K562 (cell line): ENCODE results near the gene TIMM10. TPM values are rescaled to one million over a fixed set of nuclear protein-coding genes. Genes with fewer than 3 reads are reported as not detected.
A peak's percentile ranks its signal among the peaks of the same experiment; 100 is the strongest.

Experiments
- CBFB ChIP-seq: sonication (generic); formaldehyde crosslinking; IDR thresholded peaks from 2 replicates; pipeline ENCODE4 v1.4.0; 2020; ENCODE audit warnings: mild to moderate bottlenecking, missing genetic modification reagents
- ELK3 ChIP-seq: fragments of 450-650 bp; formaldehyde crosslinking; IDR thresholded peaks from 2 replicates; pipeline ENCODE4 v1.4.0; 2020; ENCODE audit warnings: mild to moderate bottlenecking
- HLTF ChIP-seq: fragments of 450-650 bp; IDR thresholded peaks from 2 replicates; pipeline ENCODE4 v1.6.1; 2016
- HMBOX1 ChIP-seq: sonication (generic); IDR thresholded peaks from 2 replicates; pipeline ENCODE4 v1.6.1; 2016
- KLF13 ChIP-seq: fragments of 450-650 bp; IDR thresholded peaks from 2 replicates; pipeline ENCODE4 v1.6.1; 2016; ENCODE audit warnings: missing genetic modification characterization, low read depth, mild to moderate bottlenecking, missing compliant biosample characterization, moderate library complexity, borderline replicate concordance
- LARP7 ChIP-seq: fragments of 450-650 bp; IDR thresholded peaks from 2 replicates; pipeline ENCODE4 v1.6.1; 2016
- NCOA1 ChIP-seq: fragments of 450-650 bp; IDR thresholded peaks from 2 replicates; pipeline ENCODE4 v1.6.1; 2016; ENCODE audit warnings: low read depth
- NCOA2 ChIP-seq, 2 experiments: fragments of 450-650 bp; IDR thresholded peaks; 2 replicates each; pipeline ENCODE4 v1.6.1; 2018; ENCODE audit warnings: mild to moderate bottlenecking in 2 of 2, moderate library complexity in 1 of 2; ENCODE audit not compliant: partially characterized antibody in 2 of 2
- PCBP2 ChIP-seq: fragments of 200-400 bp; formaldehyde crosslinking; IDR thresholded peaks from 2 replicates; pipeline ENCODE4 v1.6.1; 2018; ENCODE audit warnings: low read length, low read depth, mild to moderate bottlenecking, moderate library complexity; ENCODE audit not compliant: poor library complexity, severe bottlenecking
- PML ChIP-seq: IDR thresholded peaks from 2 replicates; pipeline ENCODE4 v1.6.1; 2012; ENCODE audit warnings: low read length, inconsistent platforms
- RBM15 ChIP-seq: fragments of 200-400 bp; formaldehyde crosslinking; IDR thresholded peaks from 2 replicates; pipeline ENCODE4 v1.6.1; 2018; ENCODE audit warnings: mild to moderate bottlenecking, low read length, moderate library complexity; ENCODE audit not compliant: insufficient read depth
- SAP30 ChIP-seq: fragments of 200-600 bp; sonication (generic); IDR thresholded peaks from 2 replicates; pipeline ENCODE4 v1.6.1; 2012; ENCODE audit warnings: borderline replicate concordance, low read depth, mild to moderate bottlenecking, moderate library complexity, low read length, control low read depth, inconsistent platforms; ENCODE audit not compliant: insufficient read depth, poor library complexity, severe bottlenecking
- SIRT6 ChIP-seq: IDR thresholded peaks from one replicate; pipeline ENCODE4 v1.6.1; 2012; ENCODE audit warnings: low read depth, mild to moderate bottlenecking, control low read depth, inconsistent platforms, low read length, moderate library complexity
- SMARCC2 ChIP-seq: fragments of 450-650 bp; IDR thresholded peaks from 2 replicates; pipeline ENCODE4 v1.6.1; 2017; ENCODE audit warnings: antibody characterized with exemption, moderate library complexity, mild to moderate bottlenecking, low read depth
- SUPT5H ChIP-seq: fragments of 450-650 bp; IDR thresholded peaks from 2 replicates; pipeline ENCODE4 v1.6.1; 2016
- TFAP4 ChIP-seq: sonication (generic); formaldehyde crosslinking; IDR thresholded peaks from 2 replicates; pipeline ENCODE4 v1.8.0; 2022; ENCODE audit warnings: missing genetic modification reagents, mild to moderate bottlenecking, moderate library complexity, borderline replicate concordance
- TRIM24 ChIP-seq, 2 experiments: fragments of 450-650 bp; IDR thresholded peaks; 2 replicates each; pipeline ENCODE4 v1.6.1; 2016
- TRIM28 ChIP-seq: fragments of 450-650 bp; IDR thresholded peaks from 2 replicates; pipeline ENCODE4 v1.6.1; 2017
- ZNF197 ChIP-seq: fragments of 200-800 bp; sonication (Bioruptor generic); IDR thresholded peaks from 2 replicates; pipeline ENCODE4 v1.6.1; 2016; ENCODE audit warnings: low read depth, missing genetic modification characterization, missing compliant biosample characterization
- polyA plus RNA-seq, 8 experiments: library from polyadenylated mRNA; depleted of rRNA in 4 of 8; stranded (reverse) in 5 of 8; unstranded in 3 of 8; fragments of >200 nt; fragmentation: Nextera tagmentation in 2 of 8; fragmentation: Illumina TruSeq in 1 of 8; extraction: Ambion mirVana in 2 of 8; extraction: Trizol in 1 of 8; gene quantifications; 2 replicates each; pipeline versions ENCODE4 v1.2.1 to v1.2.3, GENCODE V29; 2011 to 2014; ENCODE audit warnings: inconsistent platforms in 1 of 8, missing spikeins in 1 of 8
- total RNA-seq, 7 experiments: library from RNA; depleted of rRNA in 6 of 7; stranded (reverse); fragments of >200 nt in 6 of 7; fragmentation: Illumina TruSeq in 2 of 7; extraction: Trizol in 2 of 7; gene quantifications; 2 replicates each; pipeline versions ENCODE4 v1.2.1 to v1.2.3, GENCODE V29; 2011 to 2021; ENCODE audit warnings: low replicate concordance in 1 of 7
- TF ChIP-seq, protein P1 (sequence below): fragments of 250-450 bp; sonication (Bioruptor Pico); IDR thresholded peaks from 2 replicates; pipeline ENCODE4 v1.5.0; 2020; ENCODE audit warnings: mild to moderate bottlenecking
- TF ChIP-seq, protein P2 (sequence below): sonication (generic); formaldehyde crosslinking; IDR thresholded peaks from 2 replicates; pipeline ENCODE4 v1.8.1; 2023; ENCODE audit warnings: mild to moderate bottlenecking, missing genetic modification reagents

TIMM10 gene
- total and polyA plus RNA-seq, 9 of the 15 experiments (the other 6 are each of a cell fraction or from before 2014, with no cell fraction given): 109 to 553 (median 172) TPM

DNA sequence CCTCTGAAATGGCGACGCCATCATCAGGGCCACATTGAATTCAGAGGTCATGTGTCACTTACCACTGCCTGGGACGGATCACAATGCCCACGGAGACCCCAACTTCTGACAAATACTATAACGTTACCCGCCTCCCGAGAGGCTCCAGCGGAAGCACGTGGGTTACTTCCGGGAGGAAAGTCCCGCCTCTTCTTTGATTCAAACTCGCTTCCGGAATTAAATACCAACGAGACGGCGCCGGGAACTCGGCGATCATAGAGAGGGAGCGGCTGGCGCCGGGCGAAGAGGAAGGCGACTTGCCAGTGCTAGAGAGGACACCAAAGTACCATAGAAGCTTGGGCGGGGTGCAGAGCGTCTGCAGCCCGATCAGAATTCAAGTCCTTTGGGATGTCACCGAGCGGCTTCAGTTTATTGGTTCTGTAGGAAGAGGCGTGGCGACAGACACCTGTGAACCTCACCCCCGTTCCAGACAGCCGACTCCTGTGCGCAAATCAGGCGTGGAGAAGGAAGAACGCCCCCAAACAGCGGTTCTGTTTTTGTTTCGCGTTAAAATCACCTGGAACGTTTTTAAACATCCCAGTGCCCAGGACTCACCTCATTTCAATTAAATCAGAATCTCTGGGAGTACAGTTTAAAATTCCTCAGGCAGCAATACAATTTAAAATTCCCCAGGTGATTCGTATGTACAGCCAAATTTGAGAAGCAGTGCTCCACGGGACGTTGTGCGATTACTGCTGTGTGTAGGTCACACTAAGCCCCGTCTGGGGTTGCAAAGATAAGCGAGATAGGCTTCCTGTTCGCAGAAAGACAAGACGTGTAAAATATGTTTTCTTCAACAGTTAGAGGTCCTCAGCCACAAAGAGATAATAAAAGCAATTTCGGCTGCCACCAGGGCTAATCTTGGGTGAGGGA lies at the start of gene TIMM10 (continued):
- peak; percentile 87 for TF ChIP-seq SMARCC2
- TF ChIP-seq HLTF: no peak
- TF ChIP-seq CBFB (CRISPR knock-in tag): no peak
- no peak for TF ChIP-seq ELK3 (CRISPR knock-in tag)
- TF ChIP-seq, protein P1, sequence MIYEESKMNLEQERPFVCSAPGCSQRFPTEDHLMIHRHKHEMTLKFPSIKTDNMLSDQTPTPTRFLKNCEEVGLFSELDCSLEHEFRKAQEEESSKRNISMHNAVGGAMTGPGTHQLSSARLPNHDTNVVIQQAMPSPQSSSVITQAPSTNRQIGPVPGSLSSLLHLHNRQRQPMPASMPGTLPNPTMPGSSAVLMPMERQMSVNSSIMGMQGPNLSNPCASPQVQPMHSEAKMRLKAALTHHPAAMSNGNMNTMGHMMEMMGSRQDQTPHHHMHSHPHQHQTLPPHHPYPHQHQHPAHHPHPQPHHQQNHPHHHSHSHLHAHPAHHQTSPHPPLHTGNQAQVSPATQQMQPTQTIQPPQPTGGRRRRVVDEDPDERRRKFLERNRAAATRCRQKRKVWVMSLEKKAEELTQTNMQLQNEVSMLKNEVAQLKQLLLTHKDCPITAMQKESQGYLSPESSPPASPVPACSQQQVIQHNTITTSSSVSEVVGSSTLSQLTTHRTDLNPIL: no peak
- no peak for TF ChIP-seq SIRT6
- peak; percentile 81 for TF ChIP-seq PML
- TF ChIP-seq KLF13 (tag): no peak
- peak; percentile 97 for TF ChIP-seq SAP30
- no peak for TF ChIP-seq PCBP2
- TF ChIP-seq ZNF197 (CRISPR knock-in tag): peak; percentile 81; the same call in 1 of the 2 replicates
- TF ChIP-seq NCOA1: peak; percentile 74
- no peak for TF ChIP-seq RBM15
- TF ChIP-seq HMBOX1: no peak
- peak; percentile 78 for TF ChIP-seq TFAP4 (CRISPR knock-in tag)
- no peak for TF ChIP-seq LARP7
- TF ChIP-seq TRIM28: no peak
- TF ChIP-seq SUPT5H: peak; percentile 57
- TF ChIP-seq NCOA2 (IDR thresholded peaks at IDR 0.05; ENCODE audit: partially characterized antibody in 2 of 2): no peak
- TF ChIP-seq, protein P2, sequence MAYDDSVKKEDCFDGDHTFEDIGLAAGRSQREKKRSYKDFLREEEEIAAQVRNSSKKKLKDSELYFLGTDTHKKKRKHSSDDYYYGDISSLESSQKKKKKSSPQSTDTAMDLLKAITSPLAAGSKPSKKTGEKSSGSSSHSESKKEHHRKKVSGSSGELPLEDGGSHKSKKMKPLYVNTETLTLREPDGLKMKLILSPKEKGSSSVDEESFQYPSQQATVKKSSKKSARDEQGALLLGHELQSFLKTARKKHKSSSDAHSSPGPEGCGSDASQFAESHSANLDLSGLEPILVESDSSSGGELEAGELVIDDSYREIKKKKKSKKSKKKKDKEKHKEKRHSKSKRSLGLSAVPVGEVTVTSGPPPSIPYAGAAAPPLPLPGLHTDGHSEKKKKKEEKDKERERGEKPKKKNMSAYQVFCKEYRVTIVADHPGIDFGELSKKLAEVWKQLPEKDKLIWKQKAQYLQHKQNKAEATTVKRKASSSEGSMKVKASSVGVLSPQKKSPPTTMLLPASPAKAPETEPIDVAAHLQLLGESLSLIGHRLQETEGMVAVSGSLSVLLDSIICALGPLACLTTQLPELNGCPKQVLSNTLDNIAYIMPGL (CRISPR knock-in tag): peak; percentile 2; the same call in 1 of the 2 replicates
- TF ChIP-seq TRIM24 (IDR thresholded peaks at IDR 0.05): peak; percentile 53 to 61; a peak in 2 of 4 replicates
